ENCODE measurements around the gene HAP1.

DNA sequence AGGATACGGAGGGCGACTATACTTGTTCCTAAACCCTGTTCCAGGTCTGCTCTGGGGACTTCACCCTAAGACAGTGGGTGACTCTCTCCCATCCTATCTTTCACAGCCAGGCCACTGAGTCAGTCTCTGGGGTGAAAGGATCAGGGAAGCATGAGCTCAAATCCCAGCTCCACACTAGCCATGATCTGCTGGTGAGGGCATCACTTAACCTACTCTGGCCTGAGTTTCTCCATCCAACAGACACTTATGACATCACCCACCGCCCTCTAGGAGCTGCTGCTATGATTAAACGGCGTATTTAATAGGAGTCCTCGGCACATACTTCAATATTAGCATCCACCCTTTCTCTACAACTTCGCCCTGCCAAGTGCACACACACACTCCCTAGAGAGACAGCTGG lies 12.2 kb downstream of the HAP1 start:
- TF ChIP-seq CTCF (IDR thresholded peaks at IDR 0.05; ENCODE audit: low read depth, low read length) (no peak), POLR2A (IDR thresholded peaks at IDR 0.05; ENCODE audit: extremely low read depth, insufficient read length) (no peak)

Measured in NB4 (cell line).